K562 (cell line): ENCODE data around the gene VDAC2. TPM values are rescaled to one million over a fixed set of nuclear protein-coding genes. Genes with fewer than 3 reads are reported as not detected.
A peak's percentile ranks its signal among the peaks of the same experiment; 100 is the strongest.

Experiments used
- BCLAF1 ChIP-seq, 2 experiments: fragments of 450-650 bp in 1 of 2; IDR thresholded peaks; 2 replicates each; pipeline ENCODE4 v1.6.1; 2011 to 2017; ENCODE audit warnings: low read depth in 2 of 2, antibody characterized with exemption in 1 of 2, borderline replicate concordance in 1 of 2, low read length in 1 of 2, mild to moderate bottlenecking in 1 of 2, mixed read lengths in 1 of 2; ENCODE audit not compliant: control insufficient read depth in 1 of 2
- CCNT2 ChIP-seq: IDR thresholded peaks from 2 replicates; pipeline ENCODE4 v1.6.1; 2011; ENCODE audit warnings: borderline replicate concordance, low read depth, mild to moderate bottlenecking, moderate library complexity, mixed read lengths, low read length; ENCODE audit not compliant: insufficient read length; ENCODE audit errors: extremely low read depth
- E2F3 ChIP-seq: fragments of 250-450 bp; sonication (Bioruptor Pico); IDR thresholded peaks from 2 replicates; pipeline ENCODE4 v1.4.0; 2020; ENCODE audit warnings: mild to moderate bottlenecking
- E2F6 ChIP-seq, 2 experiments: IDR thresholded peaks; 2 replicates each; pipeline ENCODE4 v1.6.1; 2011; ENCODE audit warnings: borderline replicate concordance in 1 of 2, control low read depth in 1 of 2, low read depth in 1 of 2, low read length in 1 of 2, mild to moderate bottlenecking in 1 of 2, mixed read lengths in 1 of 2, moderate library complexity in 1 of 2; ENCODE audit not compliant: insufficient read depth in 1 of 2, insufficient read length in 1 of 2, poor library complexity in 1 of 2, severe bottlenecking in 1 of 2; ENCODE audit errors: extremely low read depth in 1 of 2
- EHMT2 ChIP-seq: fragments of 450-650 bp; IDR thresholded peaks from 2 replicates; pipeline ENCODE4 v1.6.1; 2018; ENCODE audit warnings: antibody characterized with exemption
- FOS ChIP-seq: IDR thresholded peaks from 3 replicates; pipeline ENCODE4 v1.6.1; 2011; ENCODE audit not compliant: insufficient read length; ENCODE audit errors: extremely low read depth
- HNRNPL ChIP-seq: fragments of 200-400 bp; formaldehyde crosslinking; IDR thresholded peaks from 2 replicates; pipeline ENCODE4 v1.6.1; 2017; ENCODE audit warnings: low read depth, mild to moderate bottlenecking, low read length
- MED1 ChIP-seq: sonication (generic); formaldehyde crosslinking; IDR thresholded peaks from 2 replicates; pipeline ENCODE4 v1.8.1; 2023; ENCODE audit warnings: missing genetic modification reagents, borderline replicate concordance
- PYGO2 ChIP-seq: fragments of 450-650 bp; IDR thresholded peaks from 2 replicates; pipeline ENCODE4 v1.6.1; 2016; ENCODE audit warnings: mild to moderate bottlenecking, missing genetic modification characterization, moderate library complexity, missing compliant biosample characterization
- ZBTB1 ChIP-seq: sonication (generic); formaldehyde crosslinking; IDR thresholded peaks from 2 replicates; pipeline ENCODE4 v1.8.1; 2023; ENCODE audit warnings: missing genetic modification reagents, low read depth, mild to moderate bottlenecking, borderline replicate concordance
- ZFP30 ChIP-seq: fragments of 250-450 bp; sonication (Bioruptor Pico); IDR thresholded peaks from 2 replicates; pipeline ENCODE4 v1.8.0; 2022; ENCODE audit warnings: moderate library complexity, mild to moderate bottlenecking, inconsistent platforms, borderline replicate concordance
- ZNF407 ChIP-seq: fragments of 450-650 bp; IDR thresholded peaks from 2 replicates; pipeline ENCODE4 v1.6.1; 2016; ENCODE audit warnings: low read depth
- ZNF699 ChIP-seq: fragments of 250-450 bp; sonication (Bioruptor Pico); IDR thresholded peaks from 2 replicates; pipeline ENCODE4 v1.8.0; 2021; ENCODE audit warnings: mild to moderate bottlenecking, moderate library complexity; ENCODE audit not compliant: insufficient replicate concordance
- ZSCAN32 ChIP-seq: fragments of 450-650 bp; formaldehyde crosslinking; IDR thresholded peaks from 2 replicates; pipeline ENCODE4 v1.4.0; 2020; ENCODE audit warnings: mild to moderate bottlenecking, moderate library complexity
- polyA plus RNA-seq, 8 experiments: library from polyadenylated mRNA; depleted of rRNA in 4 of 8; stranded (reverse) in 5 of 8; unstranded in 3 of 8; fragments of >200 nt; fragmentation: Nextera tagmentation in 2 of 8; fragmentation: Illumina TruSeq in 1 of 8; extraction: Ambion mirVana in 2 of 8; extraction: Trizol in 1 of 8; gene quantifications; 2 replicates each; pipeline versions ENCODE4 v1.2.1 to v1.2.3, GENCODE V29; 2011 to 2014; ENCODE audit warnings: inconsistent platforms in 1 of 8, missing spikeins in 1 of 8
- total RNA-seq, 7 experiments: library from RNA; depleted of rRNA in 6 of 7; stranded (reverse); fragments of >200 nt in 6 of 7; fragmentation: Illumina TruSeq in 2 of 7; extraction: Trizol in 2 of 7; gene quantifications; 2 replicates each; pipeline versions ENCODE4 v1.2.1 to v1.2.3, GENCODE V29; 2011 to 2021; ENCODE audit warnings: low replicate concordance in 1 of 7

Gene VDAC2
- total and polyA plus RNA-seq, 9 of the 15 experiments (the other 6 are each of a cell fraction or from before 2014, with no cell fraction given) = 139 to 450 (median 250) TPM

- TF ChIP-seq CCNT2 = no peak
- TF ChIP-seq EHMT2 = no peak
- TF ChIP-seq MED1 = no peak
- no peak for TF ChIP-seq ZNF699 (CRISPR knock-in tag)
- TF ChIP-seq ZNF407 = no peak
- TF ChIP-seq PYGO2 (tag) = peak; percentile 23; the same call in 1 of the 2 replicates
- TF ChIP-seq BCLAF1 (IDR thresholded peaks at IDR 0.05; ENCODE audit: borderline replicate concordance in 1 of 2, control insufficient read depth in 1 of 2, low read depth in 2 of 2, low read length in 1 of 2) = no peak
- peak in 1 of 2 experiments; percentile 30 for TF ChIP-seq E2F6 (IDR thresholded peaks at IDR 0.05; ENCODE audit: borderline replicate concordance in 1 of 2, extremely low read depth in 1 of 2, insufficient read depth in 1 of 2, insufficient read length in 1 of 2, low read depth in 1 of 2, low read length in 1 of 2, poor library complexity in 1 of 2, severe bottlenecking in 1 of 2)
- no peak for TF ChIP-seq E2F3 (CRISPR knock-in tag)
- no peak for TF ChIP-seq FOS
- TF ChIP-seq ZSCAN32 (CRISPR knock-in tag) = no peak
- TF ChIP-seq ZBTB1 (CRISPR knock-in tag) = no peak
- no peak for TF ChIP-seq ZFP30
- TF ChIP-seq HNRNPL = no peak
Measured at GRCh38 chr10:75236178-75236825, 25.7 kb downstream of the VDAC2 start (continued).
